ENCODE measurements around the gene CLEC16A. TPM values are rescaled to one million over a fixed set of nuclear protein-coding genes. Genes with fewer than 3 reads are reported as not detected.
A peak's percentile ranks its signal among the peaks of the same experiment; 100 is the strongest.

Gene CLEC16A
- total and polyA plus RNA-seq, 2 experiments from 2014 or later, result 17.5 to 26.8 TPM

- Histone ChIP-seq H3K4me1 (ENCODE audit: low read depth) (peaks cover 1% of the 10 kb centered on the region), H3K27me3 (no peaks in the 10 kb centered on the region), H3K9me3 (ENCODE audit: low read depth) (no peaks in the 10 kb centered on the region), H3K27ac (no peak overlapping the region), H3K36me3 (no peaks in the 10 kb centered on the region), H3K4me3 (no peak overlapping the region)
- TF ChIP-seq CTCF (IDR thresholded peaks at IDR 0.05; ENCODE audit: low read depth, low read length), result no peak
- DNase-seq (ENCODE audit: low read depth in 1 of 2, low spot score in 1 of 2), result no peak
Measured at GRCh38 chr16:11074131-11074530, 129.8 kb downstream of the CLEC16A start.

GRCh38 chr16:11075163-11075562 lies 130.8 kb downstream of the CLEC16A start:
- no peaks in the 10 kb centered on the region for H3K36me3 ChIP-seq
- peaks cover 8% of the 10 kb centered on the region for H3K4me1 ChIP-seq (ENCODE audit: low read depth)
- no peak overlapping the region for H3K27ac ChIP-seq
- TF ChIP-seq CTCF (IDR thresholded peaks at IDR 0.05; ENCODE audit: low read depth, low read length), result no peak
- no peak for DNase-seq (ENCODE audit: low read depth in 1 of 2, low spot score in 1 of 2)
- H3K27me3 ChIP-seq, result no peaks in the 10 kb centered on the region
- H3K4me3 ChIP-seq, result no peak overlapping the region
- no peaks in the 10 kb centered on the region for H3K9me3 ChIP-seq (ENCODE audit: low read depth)

- Histone ChIP-seq H3K36me3 (no peaks in the 10 kb centered on the region), H3K4me1 (ENCODE audit: low read depth) (peaks cover 16% of the 10 kb centered on the region), H3K27me3 (no peaks in the 10 kb centered on the region), H3K27ac (peak overlapping the region; percentile 17), H3K9me3 (ENCODE audit: low read depth) (no peaks in the 10 kb centered on the region), H3K4me3 (no peak overlapping the region)
- DNase-seq (ENCODE audit: low read depth in 1 of 2, low spot score in 1 of 2), result no peak
- no peak for TF ChIP-seq CTCF (IDR thresholded peaks at IDR 0.05; ENCODE audit: low read depth, low read length)
Measured at GRCh38 chr16:11076259-11077018, 132.1 kb downstream of the CLEC16A start.

- H3K4me1 ChIP-seq (ENCODE audit: low read depth), result peaks cover 16% of the 10 kb centered on the region
- no peak for TF ChIP-seq CTCF (IDR thresholded peaks at IDR 0.05; ENCODE audit: low read depth, low read length)
- peak in 1 of 2 donors; percentile 96 for DNase-seq (ENCODE audit: low read depth in 1 of 2, low spot score in 1 of 2)
- no peak overlapping the region for H3K27ac ChIP-seq
- H3K36me3 ChIP-seq, result no peaks in the 10 kb centered on the region
- no peaks in the 10 kb centered on the region for H3K27me3 ChIP-seq
- no peak overlapping the region for H3K4me3 ChIP-seq
- no peaks in the 10 kb centered on the region for H3K9me3 ChIP-seq (ENCODE audit: low read depth)
Measured at GRCh38 chr16:11078812-11079459, 134.6 kb downstream of the CLEC16A start.

- H3K36me3 ChIP-seq, result no peaks in the 10 kb centered on the region
- peaks cover 23% of the 10 kb centered on the region for H3K4me1 ChIP-seq (ENCODE audit: low read depth)
- H3K27me3 ChIP-seq, result no peaks in the 10 kb centered on the region
- peak in 1 of 2 donors; percentile 67 for DNase-seq (ENCODE audit: low read depth in 1 of 2, low spot score in 1 of 2)
- H3K27ac ChIP-seq, result no peak overlapping the region
- TF ChIP-seq CTCF (IDR thresholded peaks at IDR 0.05; ENCODE audit: low read depth, low read length), result no peak
- H3K4me3 ChIP-seq, result no peak overlapping the region
- H3K9me3 ChIP-seq (ENCODE audit: low read depth), result no peaks in the 10 kb centered on the region
Measured at GRCh38 chr16:11079652-11080187, 135.4 kb downstream of the CLEC16A start.

All from cardiac muscle cell (in vitro differentiated cells and primary cell).